Endothelial cell of umbilical vein (primary cell): Measurements from ENCODE around the gene SHISA9. TPM values are rescaled to one million over a fixed set of nuclear protein-coding genes. Genes with fewer than 3 reads are reported as not detected.

Source experiments
- BruUV-seq: library from RNA; stranded (reverse); fragments of 400-500 nt; replicated peaks from 2 replicates; lab custom pipeline; 2021; lab: Mats Ljungman, UMichigan
- CTCF ChIA-PET: fragments of 300-600, 350-600 bp; sonication (Branson Sonifier 250); formaldehyde crosslinking; loops from one replicate; lab custom pipeline; 2021; ENCODE audit warnings: antibody characterized with exemption, inconsistent platforms; lab: Charles Lee
- POLR2A ChIA-PET: fragments of 300-600, 350-600 bp; sonication (Branson Sonifier 250); formaldehyde crosslinking; loops from one replicate; lab custom pipeline; 2021; ENCODE audit warnings: antibody characterized with exemption, inconsistent platforms; lab: Charles Lee
- DNase-seq: peaks from one replicate; pipeline ENCODE4 v3.0.0-alpha.2; 2011; ENCODE audit warnings: low read depth, low spot score
- FAIRE-seq: peaks from 2 replicates; lab custom pipeline; 2011; peaks lifted over from hg19 to GRCh38; lab: Jason Lieb, UNC
- H2AFZ ChIP-seq: 2 replicates; pipeline ENCODE4 v1.6.0; 2012; ENCODE audit warnings: low read depth, low read length, control low read depth, inconsistent platforms
- H3K27ac ChIP-seq: 2 replicates; pipeline ENCODE4 v1.5.1; 2011; ENCODE audit warnings: low read depth, mild to moderate bottlenecking, control low read depth, low read length, moderate library complexity; ENCODE audit not compliant: insufficient read depth
- H3K27me3 ChIP-seq, 2 experiments: 2 replicates each; pipeline versions ENCODE4 v1.6.0 to v1.6.1; 2011; ENCODE audit warnings: low read length in 2 of 2, mixed read lengths in 1 of 2; ENCODE audit not compliant: control insufficient read depth in 2 of 2, insufficient read depth in 2 of 2
- H3K36me3 ChIP-seq, 2 experiments: 2 replicates in 1 of 2; 3 replicates in 1 of 2; pipeline ENCODE4 v1.5.1; 2011; ENCODE audit warnings: low read length in 2 of 2, mild to moderate bottlenecking in 1 of 2, moderate library complexity in 1 of 2; ENCODE audit not compliant: control insufficient read depth in 2 of 2, insufficient read depth in 2 of 2; ENCODE audit errors: extremely low read depth in 1 of 2
- H3K4me1 ChIP-seq: 3 replicates; pipeline ENCODE4 v1.5.1; 2011; ENCODE audit warnings: mild to moderate bottlenecking, low read length; ENCODE audit not compliant: control insufficient read depth, insufficient read depth; ENCODE audit errors: extremely low read depth
- H3K4me2 ChIP-seq: 2 replicates; pipeline ENCODE4 v1.6.1; 2011; ENCODE audit warnings: low read length, control low read depth, mixed read lengths; ENCODE audit not compliant: insufficient read depth
- H3K4me3 ChIP-seq, 3 experiments: fragments of 200-600 bp in 1 of 3; sonication (generic), shearing (Covaris generic) in 1 of 3; replicated peaks in 1 of 3; 2 replicates each; pipeline ENCODE4 v1.5.1; 2011 to 2016; ENCODE audit warnings: control low read depth in 3 of 3, low read length in 3 of 3, mild to moderate bottlenecking in 2 of 3, inconsistent platforms in 1 of 3, low read depth in 1 of 3, moderate library complexity in 1 of 3; ENCODE audit not compliant: insufficient read depth in 1 of 3
- H3K79me2 ChIP-seq: 2 replicates; pipeline ENCODE4 v1.6.0; 2012; ENCODE audit warnings: low read length, inconsistent platforms; ENCODE audit not compliant: control insufficient read depth, insufficient read depth
- H3K9ac ChIP-seq: replicated peaks from 2 replicates; pipeline ENCODE3; 2011; ENCODE audit warnings: low read length, control low read depth; ENCODE audit not compliant: insufficient read depth; ENCODE audit errors: extremely low read depth
- H3K9me1 ChIP-seq: replicated peaks from 3 replicates; pipeline ENCODE4 v1.6.0; 2011; ENCODE audit warnings: mild to moderate bottlenecking, low read length; ENCODE audit not compliant: control insufficient read depth, insufficient read depth; ENCODE audit errors: extremely low read depth
- H3K9me3 ChIP-seq: replicated peaks from 2 replicates; pipeline ENCODE4 v1.5.1; 2012; ENCODE audit warnings: low read length, inconsistent platforms; ENCODE audit not compliant: control insufficient read depth, insufficient read depth
- H4K20me1 ChIP-seq: replicated peaks from 2 replicates; pipeline ENCODE3; 2011; ENCODE audit warnings: mild to moderate bottlenecking, low read length; ENCODE audit not compliant: control insufficient read depth, insufficient read depth; ENCODE audit errors: extremely low read depth
- EZH2 ChIP-seq: IDR thresholded peaks from 2 replicates; pipeline ENCODE4 v1.6.1; 2012; ENCODE audit warnings: borderline replicate concordance, low read depth, mild to moderate bottlenecking, moderate library complexity, low read length, inconsistent platforms; ENCODE audit not compliant: severe bottlenecking
- FOS ChIP-seq: IDR thresholded peaks from 2 replicates; pipeline ENCODE4 v1.6.1; 2011; ENCODE audit warnings: mild to moderate bottlenecking, low read length, moderate library complexity, borderline replicate concordance; ENCODE audit not compliant: insufficient read depth
- GATA2 ChIP-seq: IDR thresholded peaks from 2 replicates; pipeline ENCODE4 v1.7.0; 2011; ENCODE audit warnings: low read depth, mild to moderate bottlenecking, moderate library complexity, mixed read lengths, low read length; ENCODE audit not compliant: insufficient read length, insufficient read depth
- JUN ChIP-seq: IDR thresholded peaks from 2 replicates; pipeline ENCODE4 v1.6.1; 2011; ENCODE audit warnings: borderline replicate concordance, low read depth; ENCODE audit not compliant: insufficient read length, insufficient read depth
- MYC ChIP-seq: IDR thresholded peaks from one replicate; pipeline ENCODE4 v1.6.1; 2011; ENCODE audit warnings: mild to moderate bottlenecking, low read depth, low read length
- POLR2A ChIP-seq: IDR thresholded peaks from 2 replicates; pipeline ENCODE4 v1.6.1; 2012; ENCODE audit warnings: low read depth, mild to moderate bottlenecking, control low read depth, low read length
- POLR2AphosphoS5 ChIP-seq: IDR thresholded peaks from 2 replicates; pipeline ENCODE4 v1.6.1; 2012; ENCODE audit warnings: low read depth, mild to moderate bottlenecking, control low read depth, low read length, moderate library complexity; ENCODE audit not compliant: insufficient read depth
- dilution Hi-C: fragments of 300-500 bp; cut with MboI; formaldehyde crosslinking; loops from one replicate; pipeline ENCODE4 v1.15.0; 2019; ENCODE audit warnings: low sequenced_read_pairs; ENCODE audit not compliant: extremely low pct_ligation_motif_present
- intact Hi-C: fragments of 100-400 bp; cut with micrococcal nuclease; formaldehyde crosslinking; loops from one replicate; pipeline ENCODE4 v1.10.0; 2022
- polyA plus RNA-seq, 4 experiments: library from polyadenylated mRNA; depleted of rRNA in 3 of 4; stranded (reverse) in 3 of 4; unstranded in 1 of 4; fragments of >200 nt; gene quantifications; 2 replicates each; pipeline versions ENCODE4 v1.2.1 to v1.2.3, GENCODE V29; 2011 to 2012; ENCODE audit warnings: missing spikeins in 1 of 4
- total RNA-seq: library from RNA; stranded (reverse); gene quantifications from 2 replicates; pipeline ENCODE4 v1.2.3, GENCODE V29; 2021
- TF ChIP-seq, protein P1 (sequence below): IDR thresholded peaks from 2 replicates; pipeline ENCODE4 v1.6.1; 2011; ENCODE audit not compliant: insufficient read depth, insufficient read length
- TF ChIP-seq, protein P2 (sequence below), 2 donors: IDR thresholded peaks; 1 replicate in 1 of 2; 2 replicates in 1 of 2; pipeline ENCODE4 v1.5.1; 2011; ENCODE audit warnings: low read length in 2 of 2, mild to moderate bottlenecking in 2 of 2, moderate library complexity in 2 of 2, control low read depth in 1 of 2, inconsistent platforms in 1 of 2, low read depth in 1 of 2; ENCODE audit not compliant: insufficient read depth in 1 of 2; ENCODE audit errors: extremely low read depth in 1 of 2

SHISA9 gene
- total and polyA plus RNA-seq, 2 donors (not counting 3 experiments of a cell fraction or from before 2014, with no cell fraction given), result not detected

DNA sequence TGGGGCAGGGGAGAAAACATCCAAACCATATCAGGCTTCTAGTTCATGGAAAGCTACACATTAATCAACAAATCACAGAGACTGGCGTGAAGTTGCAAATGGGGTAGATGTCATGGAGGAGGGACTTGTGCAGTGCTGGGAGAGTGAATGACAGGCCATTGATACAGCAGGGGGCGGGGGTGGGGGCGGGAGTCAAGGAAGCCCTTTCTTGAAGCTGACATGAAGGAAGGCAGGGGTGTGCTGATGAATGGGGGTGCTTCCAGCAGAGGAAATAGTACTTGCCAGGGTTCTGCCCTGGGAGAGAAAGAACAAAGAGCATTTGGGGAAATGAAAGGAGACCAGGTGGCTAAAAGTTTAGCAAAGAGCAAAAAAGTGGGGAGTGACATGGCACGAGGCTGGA lies 269.9 kb downstream of the SHISA9 start:
- Histone ChIP-seq H3K4me2 (no peak overlapping the region), H3K27me3 (no peaks in the 10 kb centered on the region), H3K9me3 (peaks cover 4% of the 10 kb centered on the region), H2AFZ (no peak overlapping the region), H4K20me1 (no peaks in the 10 kb centered on the region), H3K4me3 (no peak overlapping the region), H3K79me2 (no peaks in the 10 kb centered on the region), H3K36me3 (no peaks in the 10 kb centered on the region), H3K27ac (no peak overlapping the region), H3K9ac (no peak overlapping the region), H3K9me1 (no peaks in the 10 kb centered on the region), H3K4me1 (no peaks in the 10 kb centered on the region)
- DNase-seq, result no peak
- ChIA-PET POLR2A (no interaction called here), CTCF (interaction anchor here (0.6 kb wide), 1 partner anchor 1589 kb away, joined by 3 read pairs; no protein-coding TSS in a partner anchor)
- TF ChIP-seq MYC (no peak), EZH2 (no peak), POLR2A (no peak), JUN (no peak), FOS (no peak), POLR2AphosphoS5 (no peak), GATA2 (no peak)
- TF ChIP-seq, protein P1, sequence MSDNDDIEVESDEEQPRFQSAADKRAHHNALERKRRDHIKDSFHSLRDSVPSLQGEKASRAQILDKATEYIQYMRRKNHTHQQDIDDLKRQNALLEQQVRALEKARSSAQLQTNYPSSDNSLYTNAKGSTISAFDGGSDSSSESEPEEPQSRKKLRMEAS, result no peak
- TF ChIP-seq, protein P2, sequence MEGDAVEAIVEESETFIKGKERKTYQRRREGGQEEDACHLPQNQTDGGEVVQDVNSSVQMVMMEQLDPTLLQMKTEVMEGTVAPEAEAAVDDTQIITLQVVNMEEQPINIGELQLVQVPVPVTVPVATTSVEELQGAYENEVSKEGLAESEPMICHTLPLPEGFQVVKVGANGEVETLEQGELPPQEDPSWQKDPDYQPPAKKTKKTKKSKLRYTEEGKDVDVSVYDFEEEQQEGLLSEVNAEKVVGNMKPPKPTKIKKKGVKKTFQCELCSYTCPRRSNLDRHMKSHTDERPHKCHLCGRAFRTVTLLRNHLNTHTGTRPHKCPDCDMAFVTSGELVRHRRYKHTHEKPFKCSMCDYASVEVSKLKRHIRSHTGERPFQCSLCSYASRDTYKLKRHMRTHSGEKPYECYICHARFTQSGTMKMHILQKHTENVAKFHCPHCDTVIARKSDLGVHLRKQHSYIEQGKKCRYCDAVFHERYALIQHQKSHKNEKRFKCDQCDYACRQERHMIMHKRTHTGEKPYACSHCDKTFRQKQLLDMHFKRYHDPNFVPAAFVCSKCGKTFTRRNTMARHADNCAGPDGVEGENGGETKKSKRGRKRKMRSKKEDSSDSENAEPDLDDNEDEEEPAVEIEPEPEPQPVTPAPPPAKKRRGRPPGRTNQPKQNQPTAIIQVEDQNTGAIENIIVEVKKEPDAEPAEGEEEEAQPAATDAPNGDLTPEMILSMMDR (IDR thresholded peaks at IDR 0.05; ENCODE audit: extremely low read depth in 1 of 2, insufficient read depth in 1 of 2, low read depth in 1 of 2, low read length in 2 of 2), result no peak
- intact Hi-C loops, result no loop called here
- BruUV-seq, result no TSS peak
- dilution Hi-C loops, result no loop called here
- no peak for FAIRE-seq
